CD4-positive, alpha-beta T cell treated with Interleukin-1 beta for 1 hour (primary cell): Measurements from ENCODE around the gene RXRA.

Experiments
- DNase-seq, 2 donors: peaks; one replicate each; pipeline ENCODE4 v3.0.0-alpha.2; 2020 to 2022

The RXRA gene

DNA sequence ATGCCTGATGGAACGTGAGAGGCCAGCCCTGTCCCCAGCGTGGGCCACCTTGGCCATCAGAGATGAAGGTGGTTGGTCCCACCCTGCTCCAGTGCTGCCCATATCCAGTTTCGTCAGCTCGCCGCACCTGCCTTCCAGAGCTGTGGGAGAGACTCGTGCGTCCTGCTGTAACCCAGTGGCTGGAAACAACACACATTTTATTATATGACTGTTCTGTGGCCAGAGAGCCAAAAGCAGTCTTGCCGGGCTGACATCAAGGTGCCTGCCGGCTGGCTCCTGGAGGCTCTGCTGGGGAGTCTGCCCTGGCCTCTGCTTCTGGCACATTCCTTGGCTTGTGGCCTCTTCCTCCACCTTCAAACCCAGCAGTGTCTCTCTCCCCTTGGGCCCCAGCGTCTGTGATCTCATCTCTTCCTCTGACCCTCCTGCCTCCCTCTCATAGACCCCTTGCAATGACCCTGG, 94.7 kb downstream of the RXRA start:
- DNase-seq, result no peak

DNA sequence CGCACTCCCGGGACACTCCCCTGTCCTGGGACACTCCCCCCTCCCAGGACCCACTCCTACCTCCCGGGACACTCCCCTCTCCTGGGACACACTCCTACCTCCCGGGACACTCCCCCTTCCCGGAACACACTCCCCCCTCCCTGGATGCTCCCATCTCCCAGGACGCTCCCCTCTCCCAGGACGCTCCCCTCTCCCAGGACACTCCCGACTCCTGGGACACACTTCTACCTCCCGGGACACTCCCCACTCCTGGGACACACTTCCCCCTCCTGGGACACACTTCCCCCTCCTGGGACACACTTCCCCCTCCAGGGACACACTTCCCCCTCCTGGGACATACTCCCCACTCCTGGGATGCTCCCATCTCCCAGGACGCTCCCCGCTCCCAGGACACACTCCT, 95.6 kb downstream of the RXRA start:
- no peak for DNase-seq

DNA sequence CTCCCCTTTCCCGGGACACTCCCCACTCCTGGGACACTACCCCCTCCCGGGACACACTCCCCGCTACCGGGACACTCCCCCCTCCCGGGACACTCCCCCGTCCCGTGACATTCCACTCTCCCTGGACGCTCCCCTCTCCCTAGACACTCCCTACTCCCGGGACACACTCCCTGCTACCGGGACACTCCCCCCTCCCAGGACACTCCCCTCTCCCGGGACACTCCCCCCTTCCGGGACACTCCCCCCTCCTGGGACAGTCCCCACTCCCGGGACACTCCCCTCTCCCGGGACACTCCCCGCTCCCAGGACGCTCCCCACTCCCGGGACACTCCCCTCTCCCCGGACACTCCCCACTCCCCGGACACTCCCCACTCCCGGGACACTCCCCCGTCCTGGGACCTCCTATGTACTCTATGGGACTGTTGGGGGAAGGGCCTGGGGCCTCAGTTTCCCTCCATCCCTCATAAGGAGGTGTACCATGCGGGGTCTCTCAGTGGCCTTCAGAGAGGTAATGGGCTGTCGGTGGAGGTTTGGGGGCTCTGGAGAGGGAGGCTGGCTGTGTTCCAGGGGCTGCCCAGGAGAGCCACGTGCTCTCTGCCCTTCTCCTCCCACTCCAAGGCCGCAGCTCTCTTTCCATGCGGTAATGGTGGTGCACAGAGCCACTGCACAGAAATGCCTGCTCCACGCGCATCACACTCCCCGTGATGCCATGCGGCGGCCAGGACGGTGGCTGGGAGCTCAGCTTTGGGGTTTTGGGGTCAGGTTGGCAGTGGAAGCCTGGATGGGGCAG, 96.2 kb downstream of the RXRA start:
- DNase-seq, result no peak

DNA sequence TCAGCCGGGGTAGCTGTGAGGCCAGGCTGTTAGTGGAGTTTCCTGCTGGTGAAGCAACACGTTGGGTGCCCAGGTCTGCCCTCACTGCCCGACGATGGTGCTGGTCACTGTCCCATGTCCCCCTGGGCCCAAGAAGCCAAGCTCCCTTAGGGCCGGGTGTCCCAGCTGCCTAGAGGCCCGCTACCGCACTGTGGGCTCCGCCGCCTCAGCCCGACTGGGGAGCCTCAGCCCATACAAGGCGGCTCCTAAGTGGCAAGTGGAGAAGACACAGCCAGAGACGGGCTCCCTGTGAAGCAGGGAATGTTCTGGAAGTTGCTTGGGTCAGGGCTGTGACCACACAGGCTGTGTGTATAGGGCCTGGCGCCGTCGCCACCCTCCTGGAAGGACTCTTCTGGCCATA, 96.9 kb downstream of the RXRA start:
- DNase-seq, result no peak

DNA sequence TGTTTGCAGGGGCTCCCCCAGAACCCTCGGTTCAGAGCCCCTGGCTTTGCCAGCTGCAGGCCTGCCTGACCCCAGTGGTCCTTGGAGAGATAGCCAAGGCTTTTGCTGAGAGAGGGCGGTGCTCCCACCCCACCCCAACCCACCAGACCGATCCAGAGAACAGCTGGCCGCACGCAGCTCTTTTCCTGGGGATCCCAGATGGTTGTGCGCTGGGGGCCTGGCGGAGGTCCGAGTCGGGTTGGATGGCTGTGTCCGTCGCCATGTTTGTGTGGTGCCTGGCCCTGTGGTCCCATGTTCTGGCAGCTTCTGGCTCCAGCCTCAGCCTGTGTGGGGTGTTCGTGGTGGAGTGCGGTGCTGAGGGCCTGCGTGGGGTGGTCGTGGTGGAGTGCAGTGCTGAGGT, 97.5 kb downstream of the RXRA start:
- no peak for DNase-seq

DNA sequence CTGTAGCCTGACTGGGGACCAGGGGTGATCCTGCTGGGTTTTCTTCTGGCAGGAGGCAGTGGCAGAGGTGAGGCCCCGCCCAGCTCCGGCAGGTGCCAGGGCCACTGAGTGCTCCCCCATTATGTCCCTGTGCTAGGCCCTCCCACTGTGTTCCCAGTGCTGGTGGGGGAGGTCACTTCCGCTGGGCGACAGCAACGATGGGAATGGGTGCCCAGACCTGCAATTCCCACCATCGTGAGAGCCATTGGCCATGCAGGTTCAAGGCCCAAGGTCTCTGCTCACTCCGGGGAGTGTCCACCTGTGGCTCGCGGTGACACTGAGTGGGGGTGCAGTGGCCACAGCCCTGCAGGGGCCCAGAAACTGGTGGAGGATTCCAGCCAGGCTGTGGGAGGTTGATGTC, 98.6 kb downstream of the RXRA start:
- no peak for DNase-seq

DNA sequence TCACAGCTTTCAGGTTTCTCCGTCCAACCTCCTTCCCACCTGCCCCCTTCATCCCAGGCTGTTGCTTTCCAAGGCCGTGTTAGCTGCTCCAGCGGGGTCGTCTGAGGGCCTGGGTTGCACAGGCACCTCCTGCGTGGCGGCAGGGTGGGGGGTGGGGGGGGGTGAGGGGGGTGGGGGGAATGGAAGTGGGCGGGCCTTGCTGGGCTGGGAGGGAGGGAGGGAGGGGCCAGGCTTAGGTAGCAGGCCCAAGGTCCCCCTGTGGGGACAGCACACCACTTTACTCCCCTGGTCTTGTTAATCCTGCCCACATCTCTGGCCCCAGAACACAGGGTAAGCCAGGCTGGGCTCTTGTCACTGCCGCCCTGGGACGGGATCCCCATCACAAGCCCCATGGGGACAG, 99.1 kb downstream of the RXRA start:
- no peak for DNase-seq

DNA sequence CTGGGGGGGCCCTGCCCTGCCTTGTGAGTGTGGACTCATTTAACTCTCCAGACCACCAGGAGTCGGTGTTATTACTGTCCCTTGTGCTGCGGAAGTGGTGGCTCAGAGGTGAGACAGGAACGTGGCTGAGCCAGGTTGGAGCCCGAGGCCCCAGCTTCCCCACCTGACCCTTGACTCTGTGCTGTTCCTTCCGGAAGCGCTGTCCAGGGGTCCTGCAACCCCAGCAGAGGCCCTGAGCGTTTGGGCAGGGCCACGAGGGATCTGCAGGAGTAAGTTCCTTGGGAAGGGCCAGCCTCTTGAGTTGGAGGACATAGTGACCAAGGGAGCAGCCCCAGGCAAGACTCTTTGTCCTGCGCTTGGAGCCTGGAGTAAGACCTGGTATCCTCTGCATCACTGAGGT, 99.6 kb downstream of the RXRA start:
- DNase-seq, result no peak

DNA sequence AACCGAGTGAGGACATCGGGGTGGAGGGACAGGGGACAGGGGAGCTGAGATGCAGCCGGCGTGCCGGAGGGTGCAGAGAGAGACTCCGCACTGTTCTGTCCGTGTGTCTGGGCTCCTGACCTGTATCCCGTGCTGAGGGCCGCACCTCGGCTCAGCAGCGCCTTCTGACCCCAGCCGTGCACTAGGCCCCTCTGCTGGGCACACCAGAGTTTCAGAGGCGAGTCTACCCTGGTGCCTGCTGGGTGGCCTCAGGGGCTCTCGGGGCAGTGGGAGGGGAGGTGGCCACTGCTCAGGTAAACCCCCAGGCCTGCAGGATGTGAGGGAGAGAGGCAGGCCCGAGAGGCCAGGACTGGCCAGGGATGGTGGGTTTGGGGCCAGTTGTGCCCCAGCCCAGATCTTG, 100.2 kb downstream of the RXRA start:
- DNase-seq, result no peak

DNA sequence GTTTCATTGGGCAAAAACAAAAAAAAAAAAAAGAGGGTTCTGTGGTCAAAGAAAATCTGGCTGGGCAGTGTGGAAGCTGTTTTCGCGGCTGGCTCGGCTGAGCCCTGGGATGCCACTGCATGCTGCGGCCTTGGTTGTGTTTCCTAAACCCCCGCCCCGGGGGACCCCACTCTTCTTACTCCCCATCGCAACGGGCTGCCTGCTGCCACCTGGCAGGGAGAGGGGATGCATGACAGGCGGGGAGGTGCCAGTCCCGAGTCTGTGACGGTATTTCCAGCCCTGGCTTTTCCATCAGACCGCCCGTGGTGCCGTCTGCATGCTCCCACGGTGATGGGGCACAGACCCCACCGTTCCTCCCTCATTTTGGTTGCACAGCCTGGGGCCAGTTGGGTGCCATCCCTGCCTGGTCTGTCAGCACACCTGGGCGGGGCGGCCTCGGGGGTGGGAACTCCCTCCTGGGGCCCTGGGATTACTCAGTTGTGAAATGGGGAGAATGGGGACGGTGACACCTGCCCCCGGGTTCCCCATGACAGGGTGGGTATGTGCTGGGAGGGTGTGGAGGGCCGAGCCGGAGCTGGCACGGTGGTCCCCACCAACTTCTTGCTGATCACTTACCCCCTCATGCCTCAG, 101.0 kb downstream of the RXRA start:
- no peak for DNase-seq

DNA sequence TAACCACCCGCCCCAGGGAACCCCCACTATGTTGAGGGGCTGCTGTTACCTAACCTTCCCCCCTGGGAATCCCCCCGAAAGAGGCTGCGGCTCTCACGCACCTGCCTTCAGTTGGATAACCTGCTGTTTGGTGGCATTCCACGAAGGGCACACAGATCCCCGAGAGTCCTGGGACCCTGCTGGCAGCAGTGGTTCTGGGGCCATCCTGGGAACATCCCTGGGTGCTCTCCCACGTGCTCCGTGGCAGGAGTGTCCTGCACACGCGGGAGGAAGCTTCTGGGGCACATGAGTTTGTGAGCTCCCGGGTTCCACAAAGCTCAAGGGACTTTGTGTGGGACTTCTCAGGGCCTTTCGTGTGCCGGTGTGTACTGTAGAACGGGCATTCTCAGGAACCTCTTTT, 102.3 kb downstream of the RXRA start:
- DNase-seq, result no peak

DNA sequence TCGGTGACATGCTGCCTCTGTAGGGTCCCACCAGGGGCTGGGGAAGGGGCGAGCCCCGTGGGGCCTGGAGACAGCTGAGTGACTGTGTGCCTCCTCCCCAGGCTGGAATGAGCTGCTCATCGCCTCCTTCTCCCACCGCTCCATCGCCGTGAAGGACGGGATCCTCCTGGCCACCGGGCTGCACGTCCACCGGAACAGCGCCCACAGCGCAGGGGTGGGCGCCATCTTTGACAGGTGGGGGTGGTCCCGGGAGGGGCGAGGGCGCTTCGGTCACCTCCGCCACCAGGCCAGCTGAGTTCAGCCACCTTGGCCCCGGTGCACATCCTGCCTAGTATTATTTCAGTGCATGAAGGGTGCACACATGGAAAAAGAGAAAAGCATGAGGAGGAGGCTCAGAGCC, 102.8 kb downstream of the RXRA start:
- DNase-seq, result no peak

DNA sequence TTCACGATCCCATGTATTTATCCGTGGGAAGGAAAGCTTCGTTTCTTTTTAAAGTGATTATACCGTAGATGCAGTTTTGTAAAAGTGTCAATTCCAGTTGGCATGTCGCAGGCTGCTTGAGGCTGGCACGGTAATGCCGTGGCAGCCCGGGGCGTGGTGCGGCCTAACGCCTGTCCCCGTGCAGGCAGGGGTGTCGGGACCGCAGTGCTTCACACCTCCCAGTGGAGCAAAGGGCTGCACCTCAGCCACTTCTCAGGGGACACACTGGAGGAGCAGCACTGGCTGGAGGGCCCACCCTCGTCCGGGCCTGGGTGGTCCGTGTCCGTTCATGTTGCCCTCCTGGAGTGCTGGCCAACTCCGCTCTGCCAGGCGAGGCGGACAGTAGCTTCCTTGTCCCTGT, 103.2 kb downstream of the RXRA start:
- no peak for DNase-seq

DNA sequence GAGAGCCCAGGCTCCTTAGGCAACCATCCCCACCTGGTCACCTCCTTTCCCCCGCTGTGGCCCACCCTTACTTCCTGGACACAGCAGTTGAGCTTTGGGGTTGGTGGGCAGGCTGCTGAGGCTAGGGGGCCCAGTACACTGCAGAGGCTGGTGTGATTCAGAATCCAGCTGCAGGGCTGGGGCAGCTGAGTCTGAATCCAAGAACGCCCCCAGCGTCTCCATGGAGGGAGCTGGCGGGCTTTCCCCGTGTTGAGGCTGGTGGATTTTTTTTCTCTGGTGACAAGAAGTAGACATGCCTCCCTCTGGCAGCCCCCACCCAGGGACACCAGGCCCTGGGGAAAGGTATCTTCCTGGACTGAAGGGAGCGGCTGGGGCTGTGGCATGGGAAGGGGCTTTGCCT, 104.8 kb downstream of the RXRA start:
- no peak for DNase-seq

DNA sequence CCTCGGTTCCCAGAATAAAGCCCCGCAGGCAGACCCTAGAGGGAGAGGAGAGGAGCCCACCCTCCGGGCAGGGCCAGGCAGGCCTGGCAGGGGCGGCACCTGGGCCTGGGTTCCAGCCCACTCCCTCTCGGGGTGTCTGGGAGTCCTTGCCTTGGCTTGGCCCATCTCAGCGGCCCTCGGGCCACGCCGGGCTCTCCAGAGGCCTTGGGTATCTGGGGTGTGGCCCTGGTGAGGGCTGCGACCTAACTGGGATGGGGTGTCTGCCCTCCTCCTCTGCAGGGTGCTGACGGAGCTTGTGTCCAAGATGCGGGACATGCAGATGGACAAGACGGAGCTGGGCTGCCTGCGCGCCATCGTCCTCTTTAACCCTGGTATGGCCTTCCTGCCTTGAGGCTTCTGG, 105.4 kb downstream of the RXRA start:
- DNase-seq, result no peak

DNA sequence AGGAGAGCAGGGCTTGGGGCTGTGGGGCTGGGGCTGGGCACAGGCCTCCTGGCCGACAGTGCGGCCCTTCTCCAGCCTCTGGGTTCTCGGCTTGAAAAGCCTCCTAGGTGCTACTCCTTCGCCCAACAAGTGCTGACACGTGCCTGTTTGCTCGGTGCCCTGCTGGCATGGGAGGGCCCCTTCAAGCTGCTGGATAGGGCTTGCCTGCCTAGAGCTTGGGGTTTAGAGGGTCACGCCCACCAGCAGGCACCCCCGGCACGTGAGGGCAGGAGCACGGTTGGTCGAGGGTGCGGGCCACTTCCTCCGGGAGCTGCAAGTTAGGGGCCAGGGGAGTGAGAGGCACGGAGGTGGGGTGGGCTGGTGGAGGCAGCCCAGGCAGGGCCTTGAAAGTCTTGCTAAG, 106.2 kb downstream of the RXRA start:
- no peak for DNase-seq

DNA sequence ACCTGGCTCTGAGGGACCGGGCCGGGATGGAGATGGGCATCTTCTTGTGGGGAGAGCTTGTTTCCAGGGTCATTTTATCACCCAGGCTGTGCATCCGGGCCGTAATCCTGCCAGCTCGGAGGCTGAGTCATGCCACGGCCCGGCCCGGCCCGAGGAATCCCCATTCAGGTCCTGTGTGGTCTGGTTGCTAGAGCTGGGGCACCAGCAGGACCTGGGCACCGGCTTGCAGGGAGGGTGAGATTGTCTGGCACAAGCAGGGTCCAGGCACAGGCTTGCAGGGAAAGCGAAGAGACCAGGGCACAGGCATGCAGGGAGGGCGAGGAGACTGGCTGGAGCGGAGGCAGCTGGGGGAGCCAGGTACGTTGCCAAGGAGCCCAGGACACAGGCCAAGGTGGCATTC, 106.8 kb downstream of the RXRA start:
- DNase-seq, result no peak

DNA sequence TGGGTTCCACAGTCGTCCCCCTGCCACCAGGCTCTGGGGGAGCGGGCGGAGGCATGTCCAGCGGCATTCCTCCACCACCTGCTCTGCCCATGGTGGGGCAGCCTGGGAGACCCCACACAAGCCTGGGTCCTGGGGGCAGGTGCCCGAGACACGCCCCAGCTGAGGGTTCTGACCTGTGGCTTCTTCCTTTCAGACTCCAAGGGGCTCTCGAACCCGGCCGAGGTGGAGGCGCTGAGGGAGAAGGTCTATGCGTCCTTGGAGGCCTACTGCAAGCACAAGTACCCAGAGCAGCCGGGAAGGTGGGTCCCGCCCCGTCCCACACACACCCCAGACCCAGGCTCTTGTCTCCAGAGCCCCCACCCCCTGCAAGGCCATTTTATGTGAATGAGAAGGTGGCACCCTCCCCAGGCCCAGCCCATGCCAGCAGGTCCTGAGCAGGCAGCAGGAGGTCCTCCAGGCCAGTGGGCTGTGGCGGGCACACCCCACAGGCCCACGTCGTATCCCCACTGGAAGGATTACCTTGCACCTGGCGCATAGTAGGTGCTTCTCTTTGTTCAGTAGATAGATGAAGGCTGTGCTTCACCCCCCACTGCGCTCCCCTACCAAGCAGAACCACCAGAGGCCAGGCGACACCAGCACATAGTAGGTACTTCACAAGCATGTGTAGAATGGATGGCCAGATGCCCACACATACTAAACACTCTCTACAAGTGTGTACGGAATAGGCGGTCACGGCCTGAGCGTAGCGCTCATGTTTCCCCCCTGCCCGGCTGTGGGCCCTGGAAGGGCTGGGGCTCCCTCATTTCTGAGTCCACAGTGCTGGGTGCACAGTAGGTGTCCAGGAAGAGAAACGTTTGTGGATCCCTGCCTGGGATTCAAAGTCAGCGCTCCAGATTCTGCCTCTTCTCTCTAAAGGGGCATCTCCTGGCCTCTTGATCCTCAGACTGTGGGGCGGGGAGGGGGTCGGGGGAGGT, 107.9 kb downstream of the RXRA start:
- DNase-seq, result no peak

DNA sequence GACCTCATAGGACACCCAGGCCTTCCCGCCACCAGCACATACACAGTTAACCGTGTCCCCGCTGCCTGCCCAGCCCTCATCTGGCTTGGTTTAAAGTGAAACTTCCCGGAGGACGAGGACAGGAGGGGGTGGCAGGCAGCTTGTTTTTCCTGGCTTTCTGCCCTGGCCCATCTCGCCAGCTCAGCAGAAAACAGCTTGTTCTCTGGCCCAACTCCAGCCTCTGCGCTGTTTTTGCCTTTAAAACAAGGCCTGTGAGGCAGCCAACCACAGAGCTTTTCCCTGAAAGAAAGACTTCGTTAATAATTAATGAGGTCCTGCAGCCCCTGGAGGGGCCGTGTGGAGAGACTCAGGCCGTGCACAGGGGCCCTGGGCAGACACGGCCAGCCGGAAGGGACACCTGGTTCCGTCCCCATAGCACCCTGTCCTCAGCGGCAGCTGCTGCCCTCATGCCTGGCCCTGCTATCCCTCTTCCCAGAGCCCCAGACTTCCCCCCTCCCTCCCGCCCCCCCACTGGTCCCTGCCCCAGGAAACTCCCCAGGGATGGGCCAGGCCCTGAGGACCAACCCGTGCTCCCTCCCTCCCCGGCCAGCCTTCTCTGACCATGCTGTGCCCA, 108.7 kb downstream of the RXRA start:
- DNase-seq, result no peak

DNA sequence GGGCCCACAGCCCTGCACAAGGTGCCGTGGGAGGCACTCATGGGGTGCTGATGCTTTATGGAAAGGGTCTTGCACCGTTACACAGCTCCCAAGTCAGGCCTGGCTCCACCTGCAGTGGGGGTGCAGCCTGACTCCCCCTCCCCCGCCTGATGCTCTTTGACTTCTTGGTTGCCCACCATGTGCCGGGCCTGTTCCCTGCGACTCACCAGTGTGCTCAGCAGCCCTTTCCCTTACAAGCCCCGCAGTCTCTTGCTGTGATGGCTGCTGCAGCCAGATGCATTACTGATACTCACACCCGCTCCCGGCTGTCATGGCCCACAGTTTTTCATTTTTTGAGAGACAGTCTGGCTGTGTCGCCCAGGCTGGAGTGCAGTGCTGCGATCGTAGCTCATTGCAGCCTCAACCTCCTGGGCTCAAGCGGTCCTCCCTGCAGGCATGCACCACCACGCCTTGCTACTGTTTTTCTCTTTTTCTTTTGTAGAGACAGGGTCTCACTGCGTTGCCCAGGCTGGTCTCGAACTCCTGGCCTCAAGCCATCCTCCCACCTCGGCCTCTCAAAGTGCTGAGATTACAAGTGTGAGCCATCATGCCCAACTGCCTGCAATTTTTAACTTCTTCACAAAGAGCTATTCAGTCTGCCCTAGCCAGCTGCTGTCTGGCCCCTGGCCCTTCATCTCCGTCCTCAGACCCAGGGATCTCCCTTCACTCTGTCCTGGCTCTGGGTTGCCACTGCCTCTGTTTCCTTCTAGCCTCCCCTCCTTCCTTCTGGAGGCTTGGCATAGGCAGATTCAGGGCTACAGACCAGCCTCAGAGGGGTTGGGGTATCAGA, 109.5 kb downstream of the RXRA start:
- DNase-seq, result no peak

DNA sequence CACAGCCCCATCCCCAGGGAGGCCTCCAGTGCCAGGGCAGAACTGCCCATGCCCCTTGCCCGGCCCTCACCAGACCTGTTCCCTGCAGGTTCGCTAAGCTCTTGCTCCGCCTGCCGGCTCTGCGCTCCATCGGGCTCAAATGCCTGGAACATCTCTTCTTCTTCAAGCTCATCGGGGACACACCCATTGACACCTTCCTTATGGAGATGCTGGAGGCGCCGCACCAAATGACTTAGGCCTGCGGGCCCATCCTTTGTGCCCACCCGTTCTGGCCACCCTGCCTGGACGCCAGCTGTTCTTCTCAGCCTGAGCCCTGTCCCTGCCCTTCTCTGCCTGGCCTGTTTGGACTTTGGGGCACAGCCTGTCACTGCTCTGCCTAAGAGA, 110.1 kb downstream of the RXRA start:
- DNase-seq, result no peak

DNA sequence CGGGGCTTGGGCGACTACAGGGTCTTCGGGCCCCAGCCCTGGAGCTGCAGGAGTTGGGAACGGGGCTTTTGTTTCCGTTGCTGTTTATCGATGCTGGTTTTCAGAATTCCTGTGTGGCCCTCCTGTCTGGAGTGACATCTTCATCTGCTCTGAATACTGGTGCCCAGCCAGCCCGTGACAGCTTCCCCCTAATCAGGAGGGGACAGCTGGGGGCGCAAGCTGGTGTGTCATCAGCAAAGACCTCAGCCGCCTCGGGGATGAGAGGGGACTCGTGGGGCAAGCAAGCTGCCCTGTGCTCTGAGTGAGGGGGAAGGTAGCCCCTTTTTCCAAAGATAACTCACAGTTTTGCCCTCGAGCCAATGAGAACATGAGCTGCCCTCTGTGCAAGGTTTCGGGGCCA, 110.7 kb downstream of the RXRA start:
- no peak for DNase-seq
